ENCODE measurements around the gene PIWIL4. TPM values are rescaled to one million over a fixed set of nuclear protein-coding genes. Genes with fewer than 3 reads are reported as not detected.

PIWIL4 gene
- total and polyA plus RNA-seq, 9 of the 15 experiments (the other 6 are each of a cell fraction or from before 2014, with no cell fraction given): 6.3 to 17.0 (median 10.8) TPM

DNA sequence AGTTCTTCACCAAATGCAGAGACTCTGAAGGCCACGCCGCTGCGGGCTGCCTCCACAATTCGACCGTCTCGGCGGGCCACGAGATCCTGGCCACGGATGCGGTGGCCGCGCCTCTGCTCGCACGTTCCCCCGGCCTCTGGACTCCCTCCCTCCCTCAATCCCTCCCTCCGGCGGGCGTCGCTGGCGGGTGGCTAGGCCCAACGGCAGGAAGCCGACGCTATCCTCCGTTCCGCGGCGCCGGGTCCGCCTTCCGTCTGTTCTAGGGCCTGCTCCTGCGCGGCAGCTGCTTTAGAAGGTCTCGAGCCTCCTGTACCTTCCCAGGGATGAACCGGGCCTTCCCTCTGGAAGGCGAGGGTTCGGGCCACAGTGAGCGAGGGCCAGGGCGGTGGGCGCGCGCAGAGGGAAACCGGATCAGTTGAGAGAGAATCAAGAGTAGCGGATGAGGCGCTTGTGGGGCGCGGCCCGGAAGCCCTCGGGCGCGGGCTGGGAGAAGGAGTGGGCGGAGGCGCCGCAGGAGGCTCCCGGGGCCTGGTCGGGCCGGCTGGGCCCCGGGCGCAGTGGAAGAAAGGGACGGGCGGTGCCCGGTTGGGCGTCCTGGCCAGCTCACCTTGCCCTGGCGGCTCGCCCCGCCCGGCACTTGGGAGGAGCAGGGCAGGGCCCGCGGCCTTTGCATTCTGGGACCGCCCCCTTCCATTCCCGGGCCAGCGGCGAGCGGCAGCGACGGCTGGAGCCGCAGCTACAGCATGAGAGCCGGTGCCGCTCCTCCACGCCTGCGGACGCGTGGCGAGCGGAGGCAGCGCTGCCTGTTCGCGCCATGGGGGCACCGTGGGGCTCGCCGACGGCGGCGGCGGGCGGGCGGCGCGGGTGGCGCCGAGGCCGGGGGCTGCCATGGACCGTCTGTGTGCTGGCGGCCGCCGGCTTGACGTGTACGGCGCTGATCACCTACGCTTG is 23.2 kb upstream of the PIWIL4 start, which contains the start of gene FUT4 (continued):
- TF ChIP-seq, protein P1, sequence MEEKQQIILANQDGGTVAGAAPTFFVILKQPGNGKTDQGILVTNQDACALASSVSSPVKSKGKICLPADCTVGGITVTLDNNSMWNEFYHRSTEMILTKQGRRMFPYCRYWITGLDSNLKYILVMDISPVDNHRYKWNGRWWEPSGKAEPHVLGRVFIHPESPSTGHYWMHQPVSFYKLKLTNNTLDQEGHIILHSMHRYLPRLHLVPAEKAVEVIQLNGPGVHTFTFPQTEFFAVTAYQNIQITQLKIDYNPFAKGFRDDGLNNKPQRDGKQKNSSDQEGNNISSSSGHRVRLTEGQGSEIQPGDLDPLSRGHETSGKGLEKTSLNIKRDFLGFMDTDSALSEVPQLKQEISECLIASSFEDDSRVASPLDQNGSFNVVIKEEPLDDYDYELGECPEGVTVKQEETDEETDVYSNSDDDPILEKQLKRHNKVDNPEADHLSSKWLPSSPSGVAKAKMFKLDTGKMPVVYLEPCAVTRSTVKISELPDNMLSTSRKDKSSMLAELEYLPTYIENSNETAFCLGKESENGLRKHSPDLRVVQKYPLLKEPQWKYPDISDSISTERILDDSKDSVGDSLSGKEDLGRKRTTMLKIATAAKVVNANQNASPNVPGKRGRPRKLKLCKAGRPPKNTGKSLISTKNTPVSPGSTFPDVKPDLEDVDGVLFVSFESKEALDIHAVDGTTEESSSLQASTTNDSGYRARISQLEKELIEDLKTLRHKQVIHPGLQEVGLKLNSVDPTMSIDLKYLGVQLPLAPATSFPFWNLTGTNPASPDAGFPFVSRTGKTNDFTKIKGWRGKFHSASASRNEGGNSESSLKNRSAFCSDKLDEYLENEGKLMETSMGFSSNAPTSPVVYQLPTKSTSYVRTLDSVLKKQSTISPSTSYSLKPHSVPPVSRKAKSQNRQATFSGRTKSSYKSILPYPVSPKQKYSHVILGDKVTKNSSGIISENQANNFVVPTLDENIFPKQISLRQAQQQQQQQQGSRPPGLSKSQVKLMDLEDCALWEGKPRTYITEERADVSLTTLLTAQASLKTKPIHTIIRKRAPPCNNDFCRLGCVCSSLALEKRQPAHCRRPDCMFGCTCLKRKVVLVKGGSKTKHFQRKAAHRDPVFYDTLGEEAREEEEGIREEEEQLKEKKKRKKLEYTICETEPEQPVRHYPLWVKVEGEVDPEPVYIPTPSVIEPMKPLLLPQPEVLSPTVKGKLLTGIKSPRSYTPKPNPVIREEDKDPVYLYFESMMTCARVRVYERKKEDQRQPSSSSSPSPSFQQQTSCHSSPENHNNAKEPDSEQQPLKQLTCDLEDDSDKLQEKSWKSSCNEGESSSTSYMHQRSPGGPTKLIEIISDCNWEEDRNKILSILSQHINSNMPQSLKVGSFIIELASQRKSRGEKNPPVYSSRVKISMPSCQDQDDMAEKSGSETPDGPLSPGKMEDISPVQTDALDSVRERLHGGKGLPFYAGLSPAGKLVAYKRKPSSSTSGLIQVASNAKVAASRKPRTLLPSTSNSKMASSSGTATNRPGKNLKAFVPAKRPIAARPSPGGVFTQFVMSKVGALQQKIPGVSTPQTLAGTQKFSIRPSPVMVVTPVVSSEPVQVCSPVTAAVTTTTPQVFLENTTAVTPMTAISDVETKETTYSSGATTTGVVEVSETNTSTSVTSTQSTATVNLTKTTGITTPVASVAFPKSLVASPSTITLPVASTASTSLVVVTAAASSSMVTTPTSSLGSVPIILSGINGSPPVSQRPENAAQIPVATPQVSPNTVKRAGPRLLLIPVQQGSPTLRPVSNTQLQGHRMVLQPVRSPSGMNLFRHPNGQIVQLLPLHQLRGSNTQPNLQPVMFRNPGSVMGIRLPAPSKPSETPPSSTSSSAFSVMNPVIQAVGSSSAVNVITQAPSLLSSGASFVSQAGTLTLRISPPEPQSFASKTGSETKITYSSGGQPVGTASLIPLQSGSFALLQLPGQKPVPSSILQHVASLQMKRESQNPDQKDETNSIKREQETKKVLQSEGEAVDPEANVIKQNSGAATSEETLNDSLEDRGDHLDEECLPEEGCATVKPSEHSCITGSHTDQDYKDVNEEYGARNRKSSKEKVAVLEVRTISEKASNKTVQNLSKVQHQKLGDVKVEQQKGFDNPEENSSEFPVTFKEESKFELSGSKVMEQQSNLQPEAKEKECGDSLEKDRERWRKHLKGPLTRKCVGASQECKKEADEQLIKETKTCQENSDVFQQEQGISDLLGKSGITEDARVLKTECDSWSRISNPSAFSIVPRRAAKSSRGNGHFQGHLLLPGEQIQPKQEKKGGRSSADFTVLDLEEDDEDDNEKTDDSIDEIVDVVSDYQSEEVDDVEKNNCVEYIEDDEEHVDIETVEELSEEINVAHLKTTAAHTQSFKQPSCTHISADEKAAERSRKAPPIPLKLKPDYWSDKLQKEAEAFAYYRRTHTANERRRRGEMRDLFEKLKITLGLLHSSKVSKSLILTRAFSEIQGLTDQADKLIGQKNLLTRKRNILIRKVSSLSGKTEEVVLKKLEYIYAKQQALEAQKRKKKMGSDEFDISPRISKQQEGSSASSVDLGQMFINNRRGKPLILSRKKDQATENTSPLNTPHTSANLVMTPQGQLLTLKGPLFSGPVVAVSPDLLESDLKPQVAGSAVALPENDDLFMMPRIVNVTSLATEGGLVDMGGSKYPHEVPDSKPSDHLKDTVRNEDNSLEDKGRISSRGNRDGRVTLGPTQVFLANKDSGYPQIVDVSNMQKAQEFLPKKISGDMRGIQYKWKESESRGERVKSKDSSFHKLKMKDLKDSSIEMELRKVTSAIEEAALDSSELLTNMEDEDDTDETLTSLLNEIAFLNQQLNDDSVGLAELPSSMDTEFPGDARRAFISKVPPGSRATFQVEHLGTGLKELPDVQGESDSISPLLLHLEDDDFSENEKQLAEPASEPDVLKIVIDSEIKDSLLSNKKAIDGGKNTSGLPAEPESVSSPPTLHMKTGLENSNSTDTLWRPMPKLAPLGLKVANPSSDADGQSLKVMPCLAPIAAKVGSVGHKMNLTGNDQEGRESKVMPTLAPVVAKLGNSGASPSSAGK (IDR thresholded peaks at IDR 0.05): peak; percentile 95
- TF ChIP-seq IFI16 (CRISPR knock-in tag; IDR thresholded peaks at IDR 0.05): no peak
- TF ChIP-seq ZNF133 (CRISPR knock-in tag; IDR thresholded peaks at IDR 0.05): no peak
- no peak for TF ChIP-seq PHF21A (IDR thresholded peaks at IDR 0.05; ENCODE audit: borderline replicate concordance, low read depth)
- TF ChIP-seq ZNF24 (IDR thresholded peaks at IDR 0.05): no peak
- TF ChIP-seq, protein P2, sequence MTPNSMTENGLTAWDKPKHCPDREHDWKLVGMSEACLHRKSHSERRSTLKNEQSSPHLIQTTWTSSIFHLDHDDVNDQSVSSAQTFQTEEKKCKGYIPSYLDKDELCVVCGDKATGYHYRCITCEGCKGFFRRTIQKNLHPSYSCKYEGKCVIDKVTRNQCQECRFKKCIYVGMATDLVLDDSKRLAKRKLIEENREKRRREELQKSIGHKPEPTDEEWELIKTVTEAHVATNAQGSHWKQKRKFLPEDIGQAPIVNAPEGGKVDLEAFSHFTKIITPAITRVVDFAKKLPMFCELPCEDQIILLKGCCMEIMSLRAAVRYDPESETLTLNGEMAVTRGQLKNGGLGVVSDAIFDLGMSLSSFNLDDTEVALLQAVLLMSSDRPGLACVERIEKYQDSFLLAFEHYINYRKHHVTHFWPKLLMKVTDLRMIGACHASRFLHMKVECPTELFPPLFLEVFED (CRISPR knock-in tag; conservative IDR thresholded peaks at IDR 0.05): no peak
- no peak for TF ChIP-seq POLR3A (IDR thresholded peaks at IDR 0.05; ENCODE audit: borderline replicate concordance, extremely low read depth, insufficient read depth, insufficient read length)
- peak; percentile 44; the same call in 1 of the 2 replicates for TF ChIP-seq ZNF232 (CRISPR knock-in tag; IDR thresholded peaks at IDR 0.05)
- TF ChIP-seq PTBP1 (IDR thresholded peaks at IDR 0.05; ENCODE audit: low read depth, low read length): no peak
- TF ChIP-seq PHTF2 (CRISPR knock-in tag; IDR thresholded peaks at IDR 0.05): no peak
- no peak for TF ChIP-seq NR2F6 (CRISPR knock-in tag; IDR thresholded peaks at IDR 0.05)
- no peak for TF ChIP-seq ZNF217 (CRISPR knock-in tag; IDR thresholded peaks at IDR 0.05)
- TF ChIP-seq, protein P3, sequence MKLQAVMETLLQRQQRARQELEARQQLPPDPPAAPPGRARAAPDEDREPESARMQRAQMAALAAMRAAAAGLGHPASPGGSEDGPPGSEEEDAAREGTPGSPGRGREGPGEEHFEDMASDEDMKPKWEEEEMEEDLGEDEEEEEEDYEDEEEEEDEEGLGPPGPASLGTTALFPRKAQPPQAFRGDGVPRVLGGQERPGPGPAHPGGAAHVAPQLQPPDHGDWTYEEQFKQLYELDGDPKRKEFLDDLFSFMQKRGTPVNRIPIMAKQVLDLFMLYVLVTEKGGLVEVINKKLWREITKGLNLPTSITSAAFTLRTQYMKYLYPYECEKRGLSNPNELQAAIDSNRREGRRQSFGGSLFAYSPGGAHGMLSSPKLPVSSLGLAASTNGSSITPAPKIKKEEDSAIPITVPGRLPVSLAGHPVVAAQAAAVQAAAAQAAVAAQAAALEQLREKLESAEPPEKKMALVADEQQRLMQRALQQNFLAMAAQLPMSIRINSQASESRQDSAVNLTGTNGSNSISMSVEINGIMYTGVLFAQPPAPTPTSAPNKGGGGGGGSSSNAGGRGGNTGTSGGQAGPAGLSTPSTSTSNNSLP (IDR thresholded peaks at IDR 0.05; ENCODE audit: borderline replicate concordance, low read depth, low read length): no peak
